Activated CD4-positive, alpha-beta memory T cell treated with anti-CD3 and anti-CD28 coated beads, Interleukin-2, amount 10 ng/mL, durations not matched to agents 7 days and 5 days (primary cell): ENCODE results near the gene CAGE1. TPM values are rescaled to one million over a fixed set of nuclear protein-coding genes. Genes with fewer than 3 reads are reported as not detected.

Source experiments
- CTCF ChIA-PET: fragments of 350-600 bp; sonication (Branson Sonifier 250); formaldehyde crosslinking; loops from one replicate; lab custom pipeline; 2021; ENCODE audit warnings: antibody characterized with exemption, inconsistent platforms; lab: Charles Lee
- POLR2A ChIA-PET: fragments of 350-600 bp; sonication (Branson Sonifier 250); formaldehyde crosslinking; loops from one replicate; lab custom pipeline; 2021; ENCODE audit warnings: antibody characterized with exemption; lab: Charles Lee
- DNase-seq: peaks from one replicate; pipeline ENCODE4 v3.0.0-alpha.2; 2020
- H3K27ac Mint-ChIP-seq: one replicate; pipeline ENCODE4 v1.8.0; 2021; ENCODE audit warnings: mild to moderate bottlenecking, mixed read lengths
- H3K27me3 Mint-ChIP-seq: one replicate; pipeline ENCODE4 v1.8.0; 2021; ENCODE audit warnings: mixed read lengths
- H3K36me3 Mint-ChIP-seq: one replicate; pipeline ENCODE4 v1.8.0; 2021; ENCODE audit warnings: low read depth, mixed read lengths
- H3K4me1 Mint-ChIP-seq: one replicate; pipeline ENCODE4 v1.8.0; 2021; ENCODE audit warnings: mixed read lengths
- H3K4me3 Mint-ChIP-seq: one replicate; pipeline ENCODE4 v1.8.0; 2021; ENCODE audit warnings: mild to moderate bottlenecking, mixed read lengths
- H3K9me3 Mint-ChIP-seq: one replicate; pipeline ENCODE4 v1.8.0; 2021; ENCODE audit warnings: mixed read lengths
- total RNA-seq, 2 experiments: library from RNA; stranded (reverse); gene quantifications; one replicate each; pipeline ENCODE4 v1.2.3, GENCODE V29; 2021

CAGE1 gene
- total RNA-seq, 2 experiments from 2014 or later = 0.08 TPM; not detected in 1

- H3K9me3 Mint-ChIP-seq = peaks cover 2% of the 10 kb centered on the region
- CTCF ChIA-PET = interaction anchor here (1.1 kb wide), 1 partner anchor 78 kb away, joined by 4 read pairs; the partner anchor contains the start of genes CAGE1 and RIOK1
- POLR2A ChIA-PET = interaction anchor here (1.2 to 5.0 kb wide), 5 partner anchors 8 to 103 kb away, joined by 3 to 61 read pairs (median 5); partner anchors contain the start of genes CAGE1 and RIOK1
- peak overlapping the region; percentile 94 for H3K27ac Mint-ChIP-seq
- DNase-seq = no peak
- no peaks in the 10 kb centered on the region for H3K27me3 Mint-ChIP-seq
- peaks cover 48% of the 10 kb centered on the region for H3K36me3 Mint-ChIP-seq
- peak overlapping the region; percentile 99 for H3K4me3 Mint-ChIP-seq
- H3K4me1 Mint-ChIP-seq = peaks cover 57% of the 10 kb centered on the region
Measured at GRCh38 chr6:7311917-7312615, 77.5 kb downstream of the CAGE1 start.

GRCh38 chr6:7311176-7311575 is 78.4 kb downstream of the CAGE1 start:
- Mint-ChIP-seq H3K9me3 (peaks cover 2% of the 10 kb centered on the region), H3K27me3 (no peaks in the 10 kb centered on the region), H3K4me3 (peak overlapping the region; percentile 99), H3K36me3 (peaks cover 51% of the 10 kb centered on the region), H3K27ac (peak overlapping the region; percentile 27), H3K4me1 (peaks cover 61% of the 10 kb centered on the region)
- no peak for DNase-seq
- CTCF ChIA-PET = interaction anchor here (0.8 kb wide), 1 partner anchor 35 kb away, joined by 3 read pairs; no protein-coding TSS in a partner anchor
- POLR2A ChIA-PET = interaction anchor here (1.7 to 5.0 kb wide), 2 partner anchors 11 to 79 kb away, joined by 5 to 61 read pairs; partner anchors contain the start of genes CAGE1 and RIOK1

GRCh38 chr6:7309050-7309449 is 80.5 kb downstream of the CAGE1 start:
- ChIA-PET POLR2A (no interaction called here), CTCF (no interaction called here)
- peaks cover 70% of the 10 kb centered on the region for H3K36me3 Mint-ChIP-seq
- no peak overlapping the region for H3K4me3 Mint-ChIP-seq
- H3K9me3 Mint-ChIP-seq = peaks cover 2% of the 10 kb centered on the region
- no peak for DNase-seq
- no peaks in the 10 kb centered on the region for H3K27me3 Mint-ChIP-seq
- peak overlapping the region; percentile 16 for H3K27ac Mint-ChIP-seq
- H3K4me1 Mint-ChIP-seq = peaks cover 67% of the 10 kb centered on the region

- Mint-ChIP-seq H3K4me3 (no peak overlapping the region), H3K27me3 (no peaks in the 10 kb centered on the region), H3K36me3 (peaks cover 82% of the 10 kb centered on the region), H3K9me3 (peaks cover 2% of the 10 kb centered on the region), H3K4me1 (peaks cover 59% of the 10 kb centered on the region), H3K27ac (no peak overlapping the region)
- ChIA-PET POLR2A (interaction anchor here (1.5 kb wide), 1 partner anchor 82 kb away, joined by 4 read pairs; the partner anchor contains the start of genes CAGE1 and RIOK1), CTCF (interaction anchor here (0.6 kb wide), 1 partner anchor 186 kb away, joined by 3 read pairs; no protein-coding TSS in a partner anchor)
- DNase-seq = no peak
Measured at GRCh38 chr6:7307533-7307932, 82.0 kb downstream of the CAGE1 start.

GRCh38 chr6:7304821-7305220 is 84.7 kb downstream of the CAGE1 start:
- peak overlapping the region; percentile 10 for H3K27ac Mint-ChIP-seq
- no peak for DNase-seq
- POLR2A ChIA-PET = interaction anchor here (1.1 to 2.0 kb wide), 3 partner anchors 8 to 11 kb away, joined by 3 to 13 read pairs (median 3); partner anchors contain the start of gene SSR1
- peaks cover 86% of the 10 kb centered on the region for H3K36me3 Mint-ChIP-seq
- CTCF ChIA-PET = no interaction called here
- H3K27me3 Mint-ChIP-seq = no peaks in the 10 kb centered on the region
- H3K4me1 Mint-ChIP-seq = peaks cover 53% of the 10 kb centered on the region
- H3K9me3 Mint-ChIP-seq = peaks cover 2% of the 10 kb centered on the region
- H3K4me3 Mint-ChIP-seq = no peak overlapping the region

GRCh38 chr6:7301702-7302101 is 87.8 kb downstream of the CAGE1 start:
- H3K9me3 Mint-ChIP-seq = no peaks in the 10 kb centered on the region
- peaks cover 80% of the 10 kb centered on the region for H3K36me3 Mint-ChIP-seq
- DNase-seq = no peak
- ChIA-PET CTCF (no interaction called here), POLR2A (no interaction called here)
- H3K4me3 Mint-ChIP-seq = no peak overlapping the region
- H3K27ac Mint-ChIP-seq = no peak overlapping the region
- H3K4me1 Mint-ChIP-seq = peaks cover 29% of the 10 kb centered on the region
- no peaks in the 10 kb centered on the region for H3K27me3 Mint-ChIP-seq

- ChIA-PET POLR2A (interaction anchor here (1.3 to 1.4 kb wide), 3 partner anchors 11 to 18 kb away, joined by 4 to 5 read pairs (median 4); no protein-coding TSS in a partner anchor), CTCF (interaction anchor here (1.2 kb wide), 1 partner anchor 124 kb away, joined by 3 read pairs; no protein-coding TSS in a partner anchor)
- no peak for DNase-seq
- Mint-ChIP-seq H3K4me1 (peaks cover 32% of the 10 kb centered on the region), H3K27ac (no peak overlapping the region), H3K36me3 (peaks cover 86% of the 10 kb centered on the region), H3K27me3 (no peaks in the 10 kb centered on the region), H3K9me3 (no peaks in the 10 kb centered on the region), H3K4me3 (no peak overlapping the region)
Measured at GRCh38 chr6:7300926-7301325, 88.6 kb downstream of the CAGE1 start.

GRCh38 chr6:7298113-7298512 is 91.4 kb downstream of the CAGE1 start:
- CTCF ChIA-PET = no interaction called here
- Mint-ChIP-seq H3K27ac (no peak overlapping the region), H3K9me3 (no peaks in the 10 kb centered on the region), H3K4me1 (peaks cover 18% of the 10 kb centered on the region), H3K36me3 (peaks cover 68% of the 10 kb centered on the region), H3K4me3 (no peak overlapping the region), H3K27me3 (no peaks in the 10 kb centered on the region)
- POLR2A ChIA-PET = no interaction called here
- no peak for DNase-seq

- no peaks in the 10 kb centered on the region for H3K9me3 Mint-ChIP-seq
- CTCF ChIA-PET = interaction anchor here (0.6 kb wide), 1 partner anchor 226 kb away, joined by 4 read pairs; no protein-coding TSS in a partner anchor
- H3K27me3 Mint-ChIP-seq = no peaks in the 10 kb centered on the region
- no peak overlapping the region for H3K27ac Mint-ChIP-seq
- DNase-seq = no peak
- peaks cover 68% of the 10 kb centered on the region for H3K36me3 Mint-ChIP-seq
- POLR2A ChIA-PET = no interaction called here
- H3K4me3 Mint-ChIP-seq = no peak overlapping the region
- peaks cover 14% of the 10 kb centered on the region for H3K4me1 Mint-ChIP-seq
Measured at GRCh38 chr6:7296602-7297001, 92.9 kb downstream of the CAGE1 start.

GRCh38 chr6:7295916-7296315 is 93.6 kb downstream of the CAGE1 start:
- POLR2A ChIA-PET = interaction anchor here (1.0 kb wide), 1 partner anchor 9 kb away, joined by 3 read pairs; no protein-coding TSS in a partner anchor
- CTCF ChIA-PET = no interaction called here
- Mint-ChIP-seq H3K27me3 (no peaks in the 10 kb centered on the region), H3K9me3 (no peaks in the 10 kb centered on the region), H3K27ac (no peak overlapping the region), H3K4me1 (peaks cover 8% of the 10 kb centered on the region), H3K36me3 (peaks cover 65% of the 10 kb centered on the region), H3K4me3 (no peak overlapping the region)
- DNase-seq = no peak

GRCh38 chr6:7292596-7293255 is 96.8 kb downstream of the CAGE1 start:
- CTCF ChIA-PET = interaction anchor here (1.6 kb wide), 1 partner anchor 17 kb away, joined by 6 read pairs; no protein-coding TSS in a partner anchor
- no peaks in the 10 kb centered on the region for H3K27me3 Mint-ChIP-seq
- peaks cover 3% of the 10 kb centered on the region for H3K4me1 Mint-ChIP-seq
- no peaks in the 10 kb centered on the region for H3K9me3 Mint-ChIP-seq
- no peak overlapping the region for H3K4me3 Mint-ChIP-seq
- POLR2A ChIA-PET = no interaction called here
- H3K36me3 Mint-ChIP-seq = peaks cover 61% of the 10 kb centered on the region
- DNase-seq = no peak
- H3K27ac Mint-ChIP-seq = peak overlapping the region; percentile 0

- H3K27ac Mint-ChIP-seq = no peak overlapping the region
- no peak overlapping the region for H3K4me3 Mint-ChIP-seq
- no peak for DNase-seq
- peaks cover 65% of the 10 kb centered on the region for H3K36me3 Mint-ChIP-seq
- ChIA-PET POLR2A (interaction anchor here (1.2 kb wide), 1 partner anchor 99 kb away, joined by 3 read pairs; the partner anchor contains the start of genes CAGE1 and RIOK1), CTCF (no interaction called here)
- no peaks in the 10 kb centered on the region for H3K9me3 Mint-ChIP-seq
- H3K4me1 Mint-ChIP-seq = no peaks in the 10 kb centered on the region
- H3K27me3 Mint-ChIP-seq = no peaks in the 10 kb centered on the region
Measured at GRCh38 chr6:7290079-7290478, 99.5 kb downstream of the CAGE1 start.
